Hepatocyte (in vitro differentiated cells): ENCODE data around the gene SHISA6.

Experiments used
- EZH2phosphoT487 ChIP-seq: fragments of 200-600 bp; sonication (generic); IDR thresholded peaks from one replicate; pipeline ENCODE4 v1.6.1; 2018; ENCODE audit warnings: antibody characterized with exemption, mild to moderate bottlenecking, low read depth, moderate library complexity; ENCODE audit not compliant: unreplicated experiment, severe bottlenecking
- TF ChIP-seq, protein P1 (sequence below): fragments of 200-600 bp; sonication (generic); IDR thresholded peaks from 2 replicates; pipeline ENCODE4 v1.5.1; 2016; ENCODE audit warnings: antibody characterized with exemption, mild to moderate bottlenecking; ENCODE audit not compliant: poor library complexity

DNA sequence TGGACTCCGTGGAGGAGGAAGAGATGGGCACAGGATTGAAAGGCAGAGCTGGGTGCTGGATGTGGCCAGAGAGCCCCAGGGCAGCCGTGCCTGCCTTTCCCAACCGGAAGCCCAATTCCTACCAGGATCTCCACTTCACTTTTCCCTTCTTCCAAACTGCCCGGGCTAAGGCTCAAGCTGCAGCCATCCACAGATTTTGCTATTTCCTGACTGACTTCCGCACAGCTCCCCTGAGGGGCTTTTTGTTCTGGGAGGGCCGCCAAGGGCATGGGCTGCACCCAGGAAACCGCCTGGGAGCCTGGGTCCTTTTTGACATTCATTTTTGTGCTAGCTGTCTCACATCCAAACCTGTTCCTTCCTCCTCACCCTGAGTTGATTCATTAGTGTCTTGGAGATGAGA is 4.2 kb downstream of the SHISA6 start:
- TF ChIP-seq EZH2phosphoT487 = no peak
- TF ChIP-seq, protein P1, sequence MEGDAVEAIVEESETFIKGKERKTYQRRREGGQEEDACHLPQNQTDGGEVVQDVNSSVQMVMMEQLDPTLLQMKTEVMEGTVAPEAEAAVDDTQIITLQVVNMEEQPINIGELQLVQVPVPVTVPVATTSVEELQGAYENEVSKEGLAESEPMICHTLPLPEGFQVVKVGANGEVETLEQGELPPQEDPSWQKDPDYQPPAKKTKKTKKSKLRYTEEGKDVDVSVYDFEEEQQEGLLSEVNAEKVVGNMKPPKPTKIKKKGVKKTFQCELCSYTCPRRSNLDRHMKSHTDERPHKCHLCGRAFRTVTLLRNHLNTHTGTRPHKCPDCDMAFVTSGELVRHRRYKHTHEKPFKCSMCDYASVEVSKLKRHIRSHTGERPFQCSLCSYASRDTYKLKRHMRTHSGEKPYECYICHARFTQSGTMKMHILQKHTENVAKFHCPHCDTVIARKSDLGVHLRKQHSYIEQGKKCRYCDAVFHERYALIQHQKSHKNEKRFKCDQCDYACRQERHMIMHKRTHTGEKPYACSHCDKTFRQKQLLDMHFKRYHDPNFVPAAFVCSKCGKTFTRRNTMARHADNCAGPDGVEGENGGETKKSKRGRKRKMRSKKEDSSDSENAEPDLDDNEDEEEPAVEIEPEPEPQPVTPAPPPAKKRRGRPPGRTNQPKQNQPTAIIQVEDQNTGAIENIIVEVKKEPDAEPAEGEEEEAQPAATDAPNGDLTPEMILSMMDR = no peak
